BLaER1 treated with 17β-estradiol and CSF1 and Interleukin-3, amounts not matched to agents 10 nM and 100 nM (cell line): ENCODE results near the gene PTPN14.

Experiments
- H3K27ac ChIP-seq, 11 experiments: shearing (Covaris generic); formaldehyde crosslinking; 2 replicates each; pipeline ENCODE4 v1.8.1; 2022
- H3K27me3 ChIP-seq, 11 experiments: shearing (Covaris generic); formaldehyde crosslinking; 2 replicates each; pipeline ENCODE4 v1.8.1; 2022
- H3K36me3 ChIP-seq, 11 experiments: shearing (Covaris generic); formaldehyde crosslinking; 2 replicates each; pipeline ENCODE4 v1.8.1; 2022
- H3K4me1 ChIP-seq, 10 experiments: shearing (Covaris generic); formaldehyde crosslinking; 2 replicates each; pipeline ENCODE4 v1.8.1; 2022
- H3K4me2 ChIP-seq, 11 experiments: shearing (Covaris generic); formaldehyde crosslinking; 2 replicates each; pipeline ENCODE4 v1.8.1; 2022
- H3K4me3 ChIP-seq, 10 experiments: shearing (Covaris generic); formaldehyde crosslinking; 2 replicates each; pipeline ENCODE4 v1.8.1; 2022
- H3K9ac ChIP-seq, 11 experiments: shearing (Covaris generic); formaldehyde crosslinking; 2 replicates each; pipeline ENCODE4 v1.8.1; 2022
- H3K9me3 ChIP-seq, 11 experiments: shearing (Covaris generic); formaldehyde crosslinking; replicated peaks in 1 of 11; 2 replicates each; pipeline ENCODE4 v1.8.1; 2022
- H4K20me1 ChIP-seq, 11 experiments: shearing (Covaris generic); formaldehyde crosslinking; 2 replicates each; pipeline ENCODE4 v1.8.1; 2022
- Cebpa-rat ChIP-seq, 11 experiments: shearing (Covaris generic); IDR thresholded peaks; 2 replicates each; pipeline ENCODE4 v1.8.1; 2022

PTPN14 gene

DNA sequence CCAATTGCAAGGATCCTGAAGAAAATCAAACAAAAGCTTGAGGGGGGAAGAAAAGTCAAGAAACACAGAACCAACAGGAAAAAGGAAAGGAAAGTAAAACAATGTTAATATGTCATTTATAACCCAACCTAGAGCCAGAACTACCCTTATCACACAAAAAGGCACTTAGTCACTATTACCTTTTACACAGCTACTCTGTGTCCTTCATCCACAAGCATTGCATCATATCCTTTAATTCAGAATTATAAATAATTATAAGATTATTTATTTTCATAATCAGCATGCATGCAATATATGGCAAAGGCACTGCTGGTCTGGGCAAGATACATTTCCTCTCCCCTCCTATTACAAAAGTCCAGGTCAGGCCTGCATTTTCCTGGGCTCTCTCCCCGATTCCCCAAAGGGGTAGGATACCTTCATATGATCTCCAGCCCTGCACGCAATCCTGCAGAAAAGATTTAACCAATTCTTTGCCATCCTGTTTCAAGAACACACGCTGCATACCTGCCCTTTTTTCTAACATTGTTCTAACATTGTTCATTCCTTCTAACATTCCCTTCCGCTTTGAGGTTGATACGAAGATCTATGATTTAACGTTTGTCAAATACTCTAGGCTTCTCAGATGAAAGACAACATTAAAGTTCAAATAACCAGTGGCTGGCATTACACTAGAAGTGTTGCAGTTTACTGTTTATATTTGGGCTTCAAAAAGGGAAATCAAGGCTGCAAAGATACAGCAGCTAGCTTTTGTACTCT, 4.3 kb downstream of the PTPN14 start:
- TF ChIP-seq Cebpa-rat (IDR thresholded peaks at IDR 0.05) = no peak
- Histone ChIP-seq H3K27ac (no peak overlapping the region), H4K20me1 (no peaks in the 10 kb centered on the region), H3K4me1 (peaks cover 0 to 10% (median 3%) of the 10 kb centered on the region in 10 experiments; a peak in 13 of 20 replicates), H3K4me2 (no peak overlapping the region), H3K27me3 (peaks cover 22 to 31% (median 26%) of the 10 kb centered on the region in 11 experiments), H3K36me3 (no peaks in the 10 kb centered on the region), H3K9ac (no peak overlapping the region), H3K9me3 (no peaks in the 10 kb centered on the region), H3K4me3 (no peak overlapping the region)

DNA sequence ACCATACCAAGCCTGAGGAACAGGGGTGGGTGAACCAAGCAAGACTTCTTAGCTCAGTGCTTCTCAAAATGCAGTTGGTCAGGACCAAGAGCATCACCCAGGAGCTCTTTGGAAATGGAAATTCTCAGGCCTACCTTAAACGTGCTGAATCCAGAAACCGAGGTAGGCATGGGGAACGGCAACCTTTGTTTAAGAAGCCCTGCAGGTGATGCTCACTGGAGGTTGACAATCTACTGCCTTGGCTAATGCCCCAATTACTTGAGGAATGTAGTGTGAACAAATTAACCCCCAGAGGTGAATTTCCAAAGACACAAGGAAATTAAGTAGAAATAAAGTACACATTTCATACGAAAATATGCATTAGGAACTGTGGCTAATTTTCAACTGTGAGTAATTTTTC, 5.3 kb downstream of the PTPN14 start:
- H3K27me3 ChIP-seq = peaks cover 12 to 21% (median 16%) of the 10 kb centered on the region in 11 experiments
- no peaks in the 10 kb centered on the region for H4K20me1 ChIP-seq
- TF ChIP-seq Cebpa-rat (IDR thresholded peaks at IDR 0.05) = no peak
- no peak overlapping the region for H3K9ac ChIP-seq
- no peaks in the 10 kb centered on the region for H3K9me3 ChIP-seq
- H3K4me1 ChIP-seq = peaks cover 0 to 8% (median 0%) of the 10 kb centered on the region in 10 experiments; a peak in 8 of 20 replicates
- H3K4me2 ChIP-seq = no peak overlapping the region
- H3K36me3 ChIP-seq = no peaks in the 10 kb centered on the region
- no peak overlapping the region for H3K27ac ChIP-seq
- no peak overlapping the region for H3K4me3 ChIP-seq

GRCh38 chr1:214545293-214545692, 6.1 kb downstream of the PTPN14 start:
- no peak for TF ChIP-seq Cebpa-rat (IDR thresholded peaks at IDR 0.05)
- H3K36me3 ChIP-seq = no peaks in the 10 kb centered on the region
- no peak overlapping the region for H3K4me3 ChIP-seq
- peaks cover 4 to 13% (median 8%) of the 10 kb centered on the region in 11 experiments for H3K27me3 ChIP-seq
- no peak overlapping the region for H3K9ac ChIP-seq
- H3K4me2 ChIP-seq = no peak overlapping the region
- H3K4me1 ChIP-seq = peaks cover 0 to 8% (median 0%) of the 10 kb centered on the region in 10 experiments; a peak in 8 of 20 replicates
- H3K27ac ChIP-seq = no peak overlapping the region
- H3K9me3 ChIP-seq = no peaks in the 10 kb centered on the region
- H4K20me1 ChIP-seq = no peaks in the 10 kb centered on the region

DNA sequence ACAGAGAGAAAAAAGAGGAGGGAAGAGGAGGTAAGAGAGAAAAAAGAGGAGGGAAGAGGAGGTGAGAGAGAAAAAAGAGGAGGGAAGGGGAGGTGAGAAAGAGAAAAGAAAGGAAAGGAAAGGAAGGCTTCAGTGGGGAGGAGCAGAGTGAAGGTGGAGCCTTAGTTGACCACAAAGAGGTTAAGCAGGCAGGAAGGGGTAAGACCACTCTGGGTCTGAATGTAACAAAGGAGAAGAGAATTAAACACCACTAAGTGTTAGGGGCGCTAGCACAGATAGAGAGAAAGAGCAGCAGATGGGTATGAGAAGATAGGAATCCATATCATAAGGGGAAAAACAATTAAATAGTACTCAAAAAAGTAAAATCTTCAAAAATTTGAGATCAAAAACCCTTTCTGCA, 6.6 kb downstream of the PTPN14 start:
- Histone ChIP-seq H3K36me3 (no peaks in the 10 kb centered on the region), H3K27me3 (peaks cover 0 to 8% (median 3%) of the 10 kb centered on the region in 11 experiments; a peak in 15 of 22 replicates), H3K4me2 (no peak overlapping the region), H3K27ac (no peak overlapping the region), H3K4me3 (no peak overlapping the region), H3K4me1 (peaks cover 0 to 8% (median 0%) of the 10 kb centered on the region in 10 experiments; a peak in 8 of 20 replicates), H4K20me1 (no peaks in the 10 kb centered on the region), H3K9ac (no peak overlapping the region), H3K9me3 (no peaks in the 10 kb centered on the region)
- TF ChIP-seq Cebpa-rat (IDR thresholded peaks at IDR 0.05) = no peak

- Histone ChIP-seq H3K4me2 (peak overlapping the region in 8 of 11 experiments; percentile 1 to 57 (median 36); a peak in 9 of 22 replicates), H3K27me3 (no peaks in the 10 kb centered on the region), H3K27ac (no peak overlapping the region), H3K9ac (no peak overlapping the region), H3K4me3 (no peak overlapping the region), H3K9me3 (no peaks in the 10 kb centered on the region), H3K36me3 (no peaks in the 10 kb centered on the region), H3K4me1 (peaks cover 0 to 8% (median 0%) of the 10 kb centered on the region in 10 experiments; a peak in 8 of 20 replicates), H4K20me1 (no peaks in the 10 kb centered on the region)
- no peak for TF ChIP-seq Cebpa-rat (IDR thresholded peaks at IDR 0.05)
Observed at GRCh38 chr1:214542275-214543199, 8.9 kb downstream of the PTPN14 start.

- no peak for TF ChIP-seq Cebpa-rat (IDR thresholded peaks at IDR 0.05)
- Histone ChIP-seq H3K4me3 (no peak overlapping the region), H3K4me2 (no peak overlapping the region), H3K36me3 (no peaks in the 10 kb centered on the region), H3K27me3 (no peaks in the 10 kb centered on the region), H3K9me3 (no peaks in the 10 kb centered on the region), H3K27ac (no peak overlapping the region), H4K20me1 (no peaks in the 10 kb centered on the region), H3K4me1 (peaks cover 0 to 8% (median 0%) of the 10 kb centered on the region in 10 experiments; a peak in 8 of 20 replicates), H3K9ac (no peak overlapping the region)
Observed at GRCh38 chr1:214541693-214542092, 9.7 kb downstream of the PTPN14 start.

- Histone ChIP-seq H3K4me1 (peaks cover 0 to 8% (median 0%) of the 10 kb centered on the region in 10 experiments; a peak in 8 of 20 replicates), H3K9ac (no peak overlapping the region), H3K36me3 (no peaks in the 10 kb centered on the region), H3K9me3 (no peaks in the 10 kb centered on the region), H3K27me3 (no peaks in the 10 kb centered on the region), H3K4me2 (no peak overlapping the region), H4K20me1 (no peaks in the 10 kb centered on the region), H3K27ac (no peak overlapping the region), H3K4me3 (no peak overlapping the region)
- no peak for TF ChIP-seq Cebpa-rat (IDR thresholded peaks at IDR 0.05)
Observed at GRCh38 chr1:214541206-214541605, 10.2 kb downstream of the PTPN14 start.

GRCh38 chr1:214540324-214540723, 11.1 kb downstream of the PTPN14 start:
- Histone ChIP-seq H3K4me3 (no peak overlapping the region), H3K9ac (no peak overlapping the region), H3K4me1 (peaks cover 0 to 8% (median 0%) of the 10 kb centered on the region in 10 experiments; a peak in 8 of 20 replicates), H4K20me1 (no peaks in the 10 kb centered on the region), H3K36me3 (no peaks in the 10 kb centered on the region), H3K4me2 (no peak overlapping the region), H3K27ac (no peak overlapping the region), H3K9me3 (no peaks in the 10 kb centered on the region), H3K27me3 (no peaks in the 10 kb centered on the region)
- TF ChIP-seq Cebpa-rat (IDR thresholded peaks at IDR 0.05) = no peak

DNA sequence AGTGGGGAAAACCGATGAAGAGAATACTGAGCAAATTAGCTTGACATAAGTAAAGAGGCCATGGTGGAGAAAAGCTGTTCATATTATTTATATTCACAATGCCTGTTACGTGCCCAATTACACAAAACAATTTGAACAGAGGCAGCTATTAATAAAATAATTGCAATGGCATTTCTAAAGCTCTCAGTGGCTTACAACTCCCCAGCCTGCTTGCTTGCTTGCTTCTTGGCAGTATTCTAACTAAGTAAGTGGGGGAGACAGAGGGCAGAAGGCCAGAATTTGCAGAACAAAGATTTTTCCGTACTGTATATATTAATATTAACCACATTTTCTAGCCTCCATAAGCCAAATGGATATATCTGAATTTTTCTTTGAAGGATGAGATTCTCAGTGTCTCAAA, 12.9 kb downstream of the PTPN14 start:
- Histone ChIP-seq H3K27ac (no peak overlapping the region), H3K4me3 (no peak overlapping the region), H3K27me3 (no peaks in the 10 kb centered on the region), H3K4me1 (peaks cover 0 to 8% (median 0%) of the 10 kb centered on the region in 10 experiments; a peak in 8 of 20 replicates), H3K36me3 (no peaks in the 10 kb centered on the region), H3K9me3 (no peaks in the 10 kb centered on the region), H4K20me1 (no peaks in the 10 kb centered on the region), H3K4me2 (no peak overlapping the region), H3K9ac (no peak overlapping the region)
- TF ChIP-seq Cebpa-rat (IDR thresholded peaks at IDR 0.05) = no peak
